ENCODE results near the gene SEC23B. TPM values are rescaled to one million over a fixed set of nuclear protein-coding genes. Genes with fewer than 3 reads are reported as not detected.

The SEC23B gene
- total and polyA plus RNA-seq, 2 of the 13 experiments (the other 11 are each of a cell fraction or from before 2014, with no cell fraction given), result 114 to 120 TPM

DNA sequence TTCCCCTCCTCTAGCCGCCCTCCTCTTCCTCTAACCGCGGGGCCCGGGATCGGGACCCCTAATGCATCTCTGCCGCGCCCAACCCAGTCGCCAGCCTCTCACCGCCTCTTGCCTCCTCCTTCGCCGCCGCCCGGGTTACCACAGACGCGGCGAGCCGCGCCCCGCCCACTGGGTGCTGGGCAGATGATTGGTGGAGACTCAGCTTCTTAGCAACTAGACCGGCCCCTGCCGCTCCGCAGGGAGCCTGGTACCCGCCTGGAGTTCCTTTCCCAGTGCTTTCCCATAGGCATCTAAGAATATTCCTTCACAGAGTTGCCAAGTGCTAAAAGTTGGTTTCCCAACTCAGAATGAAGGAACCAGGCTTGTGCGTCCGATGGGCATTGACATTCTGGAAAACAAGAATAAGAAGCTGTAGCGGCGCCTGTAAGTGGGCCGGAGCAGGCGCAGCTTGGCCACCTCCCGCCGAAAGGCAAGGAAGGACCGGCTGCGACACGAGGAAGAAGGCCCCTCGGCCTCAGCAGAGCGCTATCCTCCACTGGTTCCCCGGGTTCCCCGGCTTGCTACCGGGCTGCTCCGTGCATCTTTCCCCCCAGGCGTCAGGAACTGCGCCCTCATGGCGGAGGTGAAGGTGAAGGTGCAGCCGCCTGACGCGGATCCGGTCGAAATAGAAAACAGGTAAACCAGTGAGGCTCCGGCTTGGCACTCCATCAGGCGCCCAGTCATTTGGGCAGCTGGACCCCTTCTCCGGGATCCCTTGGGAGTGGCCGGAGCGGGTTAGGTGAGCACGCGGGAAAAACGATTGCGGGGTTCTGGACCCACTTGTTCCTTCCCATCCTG lies 40.6 kb upstream of the SEC23B start, which contains the start of the genes DZANK1 and POLR3F (continued):
- TF ChIP-seq CCAR2 (optimal IDR thresholded peaks at IDR 0.05; ENCODE audit: low read depth, low read length) (peak; percentile 89), ZBTB21 (CRISPR knock-in tag; IDR thresholded peaks at IDR 0.05) (no peak; the same call in 1 of the 2 replicates), ZNF232 (CRISPR knock-in tag; IDR thresholded peaks at IDR 0.05; ENCODE audit: borderline replicate concordance) (0 out of 2 replicates have a peak, but pooled peaks have one; percentile 82), CHD2 (IDR thresholded peaks at IDR 0.05; ENCODE audit: low read depth, low read length) (no peak), KLF13 (CRISPR knock-in tag; IDR thresholded peaks at IDR 0.05) (no peak), ZNF484 (CRISPR knock-in tag; IDR thresholded peaks at IDR 0.05; ENCODE audit: borderline replicate concordance, low read depth) (no peak), ZSCAN21 (CRISPR knock-in tag; IDR thresholded peaks at IDR 0.05; ENCODE audit: borderline replicate concordance) (0 out of 2 replicates have a peak, but pooled peaks have one; percentile 41), CCDC6 (CRISPR knock-in tag; IDR thresholded peaks at IDR 0.05) (no peak), ZNF557 (CRISPR knock-in tag; IDR thresholded peaks at IDR 0.05) (peak; percentile 69; the same call in 1 of the 2 replicates), RBM39 (IDR thresholded peaks at IDR 0.05; ENCODE audit: low read depth, low read length, poor library complexity, severe bottlenecking) (peak; percentile 89), ZNF3 (CRISPR knock-in tag; IDR thresholded peaks at IDR 0.05) (no peak), NCOA1 (CRISPR knock-in tag; IDR thresholded peaks at IDR 0.05) (peak; percentile 62), DR1 (CRISPR knock-in tag; IDR thresholded peaks at IDR 0.05) (peak; percentile 93), ZBTB42 (CRISPR knock-in tag; IDR thresholded peaks at IDR 0.05) (peak; percentile 92)
- TF ChIP-seq, protein P1, sequence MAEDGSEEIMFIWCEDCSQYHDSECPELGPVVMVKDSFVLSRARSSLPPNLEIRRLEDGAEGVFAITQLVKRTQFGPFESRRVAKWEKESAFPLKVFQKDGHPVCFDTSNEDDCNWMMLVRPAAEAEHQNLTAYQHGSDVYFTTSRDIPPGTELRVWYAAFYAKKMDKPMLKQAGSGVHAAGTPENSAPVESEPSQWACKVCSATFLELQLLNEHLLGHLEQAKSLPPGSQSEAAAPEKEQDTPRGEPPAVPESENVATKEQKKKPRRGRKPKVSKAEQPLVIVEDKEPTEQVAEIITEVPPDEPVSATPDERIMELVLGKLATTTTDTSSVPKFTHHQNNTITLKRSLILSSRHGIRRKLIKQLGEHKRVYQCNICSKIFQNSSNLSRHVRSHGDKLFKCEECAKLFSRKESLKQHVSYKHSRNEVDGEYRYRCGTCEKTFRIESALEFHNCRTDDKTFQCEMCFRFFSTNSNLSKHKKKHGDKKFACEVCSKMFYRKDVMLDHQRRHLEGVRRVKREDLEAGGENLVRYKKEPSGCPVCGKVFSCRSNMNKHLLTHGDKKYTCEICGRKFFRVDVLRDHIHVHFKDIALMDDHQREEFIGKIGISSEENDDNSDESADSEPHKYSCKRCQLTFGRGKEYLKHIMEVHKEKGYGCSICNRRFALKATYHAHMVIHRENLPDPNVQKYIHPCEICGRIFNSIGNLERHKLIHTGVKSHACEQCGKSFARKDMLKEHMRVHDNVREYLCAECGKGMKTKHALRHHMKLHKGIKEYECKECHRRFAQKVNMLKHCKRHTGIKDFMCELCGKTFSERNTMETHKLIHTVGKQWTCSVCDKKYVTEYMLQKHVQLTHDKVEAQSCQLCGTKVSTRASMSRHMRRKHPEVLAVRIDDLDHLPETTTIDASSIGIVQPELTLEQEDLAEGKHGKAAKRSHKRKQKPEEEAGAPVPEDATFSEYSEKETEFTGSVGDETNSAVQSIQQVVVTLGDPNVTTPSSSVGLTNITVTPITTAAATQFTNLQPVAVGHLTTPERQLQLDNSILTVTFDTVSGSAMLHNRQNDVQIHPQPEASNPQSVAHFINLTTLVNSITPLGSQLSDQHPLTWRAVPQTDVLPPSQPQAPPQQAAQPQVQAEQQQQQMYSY (CRISPR knock-in tag; IDR thresholded peaks at IDR 0.05), result no peak
- TF ChIP-seq, protein P2, sequence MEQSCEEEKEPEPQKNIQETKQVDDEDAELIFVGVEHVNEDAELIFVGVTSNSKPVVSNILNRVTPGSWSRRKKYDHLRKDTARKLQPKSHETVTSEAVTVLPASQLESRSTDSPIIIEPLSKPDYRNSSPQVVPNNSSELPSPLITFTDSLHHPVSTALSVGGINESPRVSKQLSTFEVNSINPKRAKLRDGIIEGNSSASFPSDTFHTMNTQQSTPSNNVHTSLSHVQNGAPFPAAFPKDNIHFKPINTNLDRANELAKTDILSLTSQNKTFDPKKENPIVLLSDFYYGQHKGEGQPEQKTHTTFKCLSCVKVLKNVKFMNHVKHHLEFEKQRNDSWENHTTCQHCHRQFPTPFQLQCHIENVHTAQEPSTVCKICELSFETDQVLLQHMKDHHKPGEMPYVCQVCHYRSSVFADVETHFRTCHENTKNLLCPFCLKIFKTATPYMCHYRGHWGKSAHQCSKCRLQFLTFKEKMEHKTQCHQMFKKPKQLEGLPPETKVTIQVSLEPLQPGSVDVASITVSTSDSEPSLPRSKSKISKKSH (CRISPR knock-in tag; IDR thresholded peaks at IDR 0.05; ENCODE audit: borderline replicate concordance), result peak; percentile 95
- TF ChIP-seq, protein P3, sequence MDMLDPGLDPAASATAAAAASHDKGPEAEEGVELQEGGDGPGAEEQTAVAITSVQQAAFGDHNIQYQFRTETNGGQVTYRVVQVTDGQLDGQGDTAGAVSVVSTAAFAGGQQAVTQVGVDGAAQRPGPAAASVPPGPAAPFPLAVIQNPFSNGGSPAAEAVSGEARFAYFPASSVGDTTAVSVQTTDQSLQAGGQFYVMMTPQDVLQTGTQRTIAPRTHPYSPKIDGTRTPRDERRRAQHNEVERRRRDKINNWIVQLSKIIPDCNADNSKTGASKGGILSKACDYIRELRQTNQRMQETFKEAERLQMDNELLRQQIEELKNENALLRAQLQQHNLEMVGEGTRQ (IDR thresholded peaks at IDR 0.05; ENCODE audit: low read depth, low read length), result no peak
- TF ChIP-seq, protein P3 (CRISPR knock-in tag; IDR thresholded peaks at IDR 0.05; ENCODE audit: borderline replicate concordance), result no peak; the same call in 1 of the 2 replicates
- TF ChIP-seq, protein P4, sequence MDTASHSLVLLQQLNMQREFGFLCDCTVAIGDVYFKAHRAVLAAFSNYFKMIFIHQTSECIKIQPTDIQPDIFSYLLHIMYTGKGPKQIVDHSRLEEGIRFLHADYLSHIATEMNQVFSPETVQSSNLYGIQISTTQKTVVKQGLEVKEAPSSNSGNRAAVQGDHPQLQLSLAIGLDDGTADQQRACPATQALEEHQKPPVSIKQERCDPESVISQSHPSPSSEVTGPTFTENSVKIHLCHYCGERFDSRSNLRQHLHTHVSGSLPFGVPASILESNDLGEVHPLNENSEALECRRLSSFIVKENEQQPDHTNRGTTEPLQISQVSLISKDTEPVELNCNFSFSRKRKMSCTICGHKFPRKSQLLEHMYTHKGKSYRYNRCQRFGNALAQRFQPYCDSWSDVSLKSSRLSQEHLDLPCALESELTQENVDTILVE (CRISPR knock-in tag; IDR thresholded peaks at IDR 0.05), result peak; percentile 57; the same call in 1 of the 2 replicates
